Panc1 (cell line): ENCODE data around the gene CCM2.

Experiments
- CTCF ChIP-seq: fragments of 450-650 bp; IDR thresholded peaks from 2 replicates; pipeline ENCODE4 v1.5.1; 2017; ENCODE audit warnings: mild to moderate bottlenecking
- POLR2AphosphoS5 ChIP-seq: IDR thresholded peaks from 2 replicates; pipeline ENCODE4 v1.6.1; 2012; ENCODE audit warnings: mild to moderate bottlenecking, low read depth, low read length, moderate library complexity
- REST ChIP-seq, 2 experiments: IDR thresholded peaks; 2 replicates each; pipeline ENCODE4 v1.6.1; 2011 to 2012; ENCODE audit warnings: low read depth in 2 of 2, control low read depth in 1 of 2, low read length in 1 of 2, mild to moderate bottlenecking in 1 of 2, moderate library complexity in 1 of 2; ENCODE audit not compliant: insufficient read depth in 1 of 2
- SIN3A ChIP-seq: IDR thresholded peaks from 2 replicates; pipeline ENCODE4 v1.6.1; 2012; ENCODE audit warnings: low read depth, mild to moderate bottlenecking, low read length, moderate library complexity, borderline replicate concordance; ENCODE audit not compliant: insufficient read depth
- TCF7L2 ChIP-seq: IDR thresholded peaks from 2 replicates; pipeline ENCODE4 v1.6.1; 2011; ENCODE audit warnings: mild to moderate bottlenecking, low read depth, low read length, inconsistent platforms

DNA sequence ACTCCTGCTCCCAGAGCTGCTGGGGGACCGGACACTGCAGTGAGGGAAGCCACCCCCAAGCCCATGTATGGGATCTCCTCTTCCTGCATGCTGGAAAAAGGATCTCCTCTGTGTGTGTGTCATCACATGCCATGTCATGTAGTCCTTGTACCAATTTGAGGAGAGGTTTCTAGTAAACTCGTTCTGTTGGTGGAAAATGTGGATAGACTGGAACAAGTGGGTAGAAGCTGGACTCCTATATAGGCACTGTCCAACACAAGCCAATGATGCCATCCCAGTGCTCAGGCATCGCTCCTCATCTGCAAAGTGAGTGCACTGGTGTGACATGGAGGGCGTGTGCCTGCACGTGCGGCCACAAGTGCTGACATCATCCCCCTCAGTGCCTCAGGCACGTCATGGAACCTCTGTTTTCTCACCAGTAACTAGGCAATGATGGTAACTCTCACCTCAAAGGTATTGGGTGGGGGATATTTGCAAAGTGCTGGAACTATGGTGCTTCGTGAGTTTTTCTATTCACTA, 40.5 kb upstream of the CCM2 start:
- TF ChIP-seq CTCF (no peak), POLR2AphosphoS5 (no peak), SIN3A (no peak), TCF7L2 (no peak), REST (IDR thresholded peaks at IDR 0.05; ENCODE audit: insufficient read depth in 1 of 2, low read depth in 2 of 2, low read length in 1 of 2) (no peak)
